Activated CD4-positive, alpha-beta T cell treated with anti-CD3 and anti-CD28 coated beads, Interleukin-2, amount 10 ng/mL, durations not matched to agents 24 days and 14 days (primary cell): ENCODE measurements around the gene UBLCP1. TPM values are rescaled to one million over a fixed set of nuclear protein-coding genes. Genes with fewer than 3 reads are reported as not detected.
A peak's percentile ranks its signal among the peaks of the same experiment; 100 is the strongest.

ENCODE experiments used
- DNase-seq: peaks from one replicate; pipeline ENCODE4 v3.0.0; 2022
- H3K27ac Mint-ChIP-seq: one replicate; pipeline ENCODE4 v1.8.0; 2022; ENCODE audit warnings: mild to moderate bottlenecking, mixed read lengths
- H3K27me3 Mint-ChIP-seq: one replicate; pipeline ENCODE4 v1.8.0; 2022; ENCODE audit warnings: mixed read lengths
- H3K36me3 Mint-ChIP-seq: one replicate; pipeline ENCODE4 v1.8.0; 2022; ENCODE audit warnings: low read depth, mild to moderate bottlenecking, mixed read lengths
- H3K4me1 Mint-ChIP-seq: one replicate; pipeline ENCODE4 v1.8.0; 2021; ENCODE audit warnings: mixed read lengths
- H3K4me3 Mint-ChIP-seq: one replicate; pipeline ENCODE4 v1.8.0; 2022; ENCODE audit warnings: mild to moderate bottlenecking, moderate library complexity, mixed read lengths
- H3K9me3 Mint-ChIP-seq: one replicate; pipeline ENCODE4 v1.8.0; 2021; ENCODE audit warnings: mixed read lengths
- intact Hi-C: fragments of 100-400 bp; cut with micrococcal nuclease; formaldehyde crosslinking; loops from one replicate; pipeline ENCODE4 v1.15.1; 2023
- total RNA-seq: library from RNA; stranded (reverse); gene quantifications from 2 replicates; pipeline ENCODE4 v1.2.3, GENCODE V29; 2022

UBLCP1 gene
- total RNA-seq, 1 donor from 2014 or later = 31.2 TPM

- intact Hi-C loops = no loop called here
- peaks cover 59% of the 10 kb centered on the region for H3K27me3 Mint-ChIP-seq
These were observed 46.8 kb downstream of the UBLCP1 start for GRCh38 chr5:159309689-159310433.

GRCh38 chr5:159310511-159310910, 47.4 kb downstream of the UBLCP1 start:
- peaks cover 57% of the 10 kb centered on the region for H3K27me3 Mint-ChIP-seq
- intact Hi-C loops = no loop called here

More at GRCh38 chr5:159309689-159310433, 46.8 kb downstream of the UBLCP1 start:
- DNase-seq = no peak
- Mint-ChIP-seq H3K4me3 (no peak overlapping the region), H3K4me1 (peaks cover 4% of the 10 kb centered on the region), H3K9me3 (no peaks in the 10 kb centered on the region), H3K27ac (peak overlapping the region; percentile 30), H3K36me3 (no peaks in the 10 kb centered on the region)

GRCh38 chr5:159311063-159311462, 48.0 kb downstream of the UBLCP1 start:
- intact Hi-C loops = no loop called here
- no peak for DNase-seq
- Mint-ChIP-seq H3K27me3 (peaks cover 58% of the 10 kb centered on the region), H3K4me1 (peaks cover 4% of the 10 kb centered on the region), H3K4me3 (no peak overlapping the region), H3K9me3 (no peaks in the 10 kb centered on the region), H3K36me3 (no peaks in the 10 kb centered on the region), H3K27ac (no peak overlapping the region)

More at GRCh38 chr5:159310511-159310910, 47.4 kb downstream of the UBLCP1 start:
- Mint-ChIP-seq H3K4me1 (peaks cover 4% of the 10 kb centered on the region), H3K9me3 (no peaks in the 10 kb centered on the region), H3K27ac (no peak overlapping the region), H3K36me3 (no peaks in the 10 kb centered on the region), H3K4me3 (peak overlapping the region; percentile 22)
- DNase-seq = peak; percentile 68

GRCh38 chr5:159313197-159313596, 50.1 kb downstream of the UBLCP1 start:
- Mint-ChIP-seq H3K4me1 (peaks cover 4% of the 10 kb centered on the region), H3K27ac (no peak overlapping the region), H3K27me3 (peaks cover 52% of the 10 kb centered on the region), H3K9me3 (no peaks in the 10 kb centered on the region), H3K4me3 (no peak overlapping the region), H3K36me3 (no peaks in the 10 kb centered on the region)
- no peak for DNase-seq
- intact Hi-C loops = no loop called here

- Mint-ChIP-seq H3K36me3 (no peaks in the 10 kb centered on the region), H3K9me3 (no peaks in the 10 kb centered on the region), H3K4me1 (no peaks in the 10 kb centered on the region), H3K27me3 (peaks cover 34% of the 10 kb centered on the region), H3K27ac (no peak overlapping the region), H3K4me3 (no peak overlapping the region)
- intact Hi-C loops = loop anchor here (1.0 to 5.0 kb wide), 2 partner anchors 109 to 160 kb away; partner anchors contain the start of gene RNF145
- DNase-seq = peak; percentile 81
These were observed 53.7 kb downstream of the UBLCP1 start for GRCh38 chr5:159316519-159317383.

GRCh38 chr5:159317849-159318248, 54.8 kb downstream of the UBLCP1 start:
- DNase-seq = no peak
- Mint-ChIP-seq H3K36me3 (no peaks in the 10 kb centered on the region), H3K9me3 (no peaks in the 10 kb centered on the region), H3K27me3 (peaks cover 28% of the 10 kb centered on the region), H3K4me1 (no peaks in the 10 kb centered on the region), H3K27ac (no peak overlapping the region), H3K4me3 (no peak overlapping the region)
- intact Hi-C loops = loop anchor here (1.0 to 5.0 kb wide), 2 partner anchors 111 to 162 kb away; partner anchors contain the start of gene RNF145

- Mint-ChIP-seq H3K4me3 (no peak overlapping the region), H3K9me3 (no peaks in the 10 kb centered on the region), H3K27me3 (peaks cover 22% of the 10 kb centered on the region), H3K36me3 (no peaks in the 10 kb centered on the region), H3K4me1 (no peaks in the 10 kb centered on the region), H3K27ac (no peak overlapping the region)
- intact Hi-C loops = loop anchor here (5.0 kb wide), 1 partner anchor 111 kb away; the partner anchor contains the start of gene RNF145
- DNase-seq = no peak
These were observed 55.4 kb downstream of the UBLCP1 start for GRCh38 chr5:159318448-159318847.

GRCh38 chr5:159319363-159319762, 56.3 kb downstream of the UBLCP1 start:
- DNase-seq = no peak
- no peaks in the 10 kb centered on the region for H3K4me1 Mint-ChIP-seq
- no peaks in the 10 kb centered on the region for H3K36me3 Mint-ChIP-seq
- H3K27me3 Mint-ChIP-seq = peaks cover 18% of the 10 kb centered on the region
- no peak overlapping the region for H3K27ac Mint-ChIP-seq
- H3K4me3 Mint-ChIP-seq = no peak overlapping the region
- no peaks in the 10 kb centered on the region for H3K9me3 Mint-ChIP-seq
- intact Hi-C loops = loop anchor here (5.0 kb wide), 1 partner anchor 112 kb away; the partner anchor contains the start of gene RNF145

GRCh38 chr5:159319832-159320231, 56.7 kb downstream of the UBLCP1 start:
- H3K9me3 Mint-ChIP-seq = no peaks in the 10 kb centered on the region
- peaks cover 22% of the 10 kb centered on the region for H3K27me3 Mint-ChIP-seq
- intact Hi-C loops = loop anchor here (5.0 kb wide), 1 partner anchor 113 kb away; the partner anchor contains the start of gene RNF145
- H3K4me3 Mint-ChIP-seq = no peak overlapping the region
- H3K27ac Mint-ChIP-seq = no peak overlapping the region
- no peaks in the 10 kb centered on the region for H3K36me3 Mint-ChIP-seq
- H3K4me1 Mint-ChIP-seq = no peaks in the 10 kb centered on the region
- DNase-seq = no peak

GRCh38 chr5:159322180-159322579, 59.1 kb downstream of the UBLCP1 start:
- intact Hi-C loops = no loop called here
- Mint-ChIP-seq H3K4me1 (no peaks in the 10 kb centered on the region), H3K4me3 (no peak overlapping the region), H3K27me3 (peaks cover 25% of the 10 kb centered on the region), H3K9me3 (no peaks in the 10 kb centered on the region), H3K27ac (no peak overlapping the region), H3K36me3 (no peaks in the 10 kb centered on the region)
- no peak for DNase-seq

- DNase-seq = no peak
- H3K4me1 Mint-ChIP-seq = no peaks in the 10 kb centered on the region
- no peak overlapping the region for H3K27ac Mint-ChIP-seq
- no peak overlapping the region for H3K4me3 Mint-ChIP-seq
- intact Hi-C loops = no loop called here
- H3K27me3 Mint-ChIP-seq = peaks cover 28% of the 10 kb centered on the region
- H3K9me3 Mint-ChIP-seq = no peaks in the 10 kb centered on the region
- H3K36me3 Mint-ChIP-seq = no peaks in the 10 kb centered on the region
These were observed 61.1 kb downstream of the UBLCP1 start for GRCh38 chr5:159324102-159324755.

GRCh38 chr5:159324986-159325385, 61.9 kb downstream of the UBLCP1 start:
- no peak for DNase-seq
- H3K27me3 Mint-ChIP-seq = peaks cover 29% of the 10 kb centered on the region
- no peaks in the 10 kb centered on the region for H3K9me3 Mint-ChIP-seq
- no peak overlapping the region for H3K4me3 Mint-ChIP-seq
- no peak overlapping the region for H3K27ac Mint-ChIP-seq
- intact Hi-C loops = no loop called here
- H3K36me3 Mint-ChIP-seq = no peaks in the 10 kb centered on the region
- H3K4me1 Mint-ChIP-seq = peaks cover 1% of the 10 kb centered on the region

- intact Hi-C loops = loop anchor here (5.0 kb wide), 1 partner anchor 657 kb away; no protein-coding TSS in a partner anchor
These were observed 67.2 kb downstream of the UBLCP1 start, which contains the start of gene IL12B for GRCh38 chr5:159330131-159330800. IL12B (minus strand) TSS chr5:159330487; CDS start chr5:159326782, 3,705 bp downstream.

More at GRCh38 chr5:159330131-159330800, 67.2 kb downstream of the UBLCP1 start, which contains the start of gene IL12B:
- H3K9me3 Mint-ChIP-seq = no peaks in the 10 kb centered on the region
- H3K27me3 Mint-ChIP-seq = peaks cover 27% of the 10 kb centered on the region
- peaks cover 27% of the 10 kb centered on the region for H3K4me1 Mint-ChIP-seq
- DNase-seq = no peak
- H3K36me3 Mint-ChIP-seq = no peaks in the 10 kb centered on the region
- H3K4me3 Mint-ChIP-seq = peak within 1 kb of the TSS; percentile 75
- peak within 1 kb of the TSS; percentile 31 for H3K27ac Mint-ChIP-seq
